GM19324 (cell line): ENCODE data around the gene FOXE3.

Source experiments
- ATAC-seq: cut with Tn5 transposase; IDR thresholded peaks from one replicate; pipeline ENCODE4 v1.9.1; 2021; ENCODE audit warnings: mild to moderate bottlenecking, moderate library complexity; ENCODE audit not compliant: unreplicated experiment, low FRiP score

Gene FOXE3

GRCh38 chr1:47433477-47434050 is 17.5 kb downstream of the FOXE3 start:
- no peak for ATAC-seq

GRCh38 chr1:47434051-47434842 is 18.2 kb downstream of the FOXE3 start:
- ATAC-seq: no peak

GRCh38 chr1:47435506-47436303 is 19.6 kb downstream of the FOXE3 start:
- no peak for ATAC-seq

GRCh38 chr1:47436304-47436978 is 20.4 kb downstream of the FOXE3 start:
- no peak for ATAC-seq

- ATAC-seq: peak; percentile 22
Observed at GRCh38 chr1:47436979-47437446, 20.9 kb downstream of the FOXE3 start.

- peak; percentile 89 for ATAC-seq
Observed at GRCh38 chr1:47437447-47438164, 21.5 kb downstream of the FOXE3 start, which contains the start of gene FOXD2. Gene FOXD2, plus strand, starts transcription at chr1:47438044. Its CDS starts 92 bp downstream, at chr1:47438136.

- ATAC-seq: no peak
Observed at GRCh38 chr1:47438165-47439016, 22.3 kb downstream of the FOXE3 start.

GRCh38 chr1:47439017-47439818 is 23.1 kb downstream of the FOXE3 start:
- ATAC-seq: no peak

GRCh38 chr1:47439819-47440598 is 23.9 kb downstream of the FOXE3 start:
- no peak for ATAC-seq

GRCh38 chr1:47440599-47441081 is 24.6 kb downstream of the FOXE3 start:
- ATAC-seq: no peak

GRCh38 chr1:47441450-47442106 is 25.5 kb downstream of the FOXE3 start:
- no peak for ATAC-seq

GRCh38 chr1:47442202-47442601 is 26.1 kb downstream of the FOXE3 start:
- ATAC-seq: no peak

GRCh38 chr1:47442842-47443529 is 26.9 kb downstream of the FOXE3 start:
- ATAC-seq: no peak

GRCh38 chr1:47443530-47444296 is 27.6 kb downstream of the FOXE3 start:
- ATAC-seq: no peak

GRCh38 chr1:47444297-47444561 is 28.1 kb downstream of the FOXE3 start:
- no peak for ATAC-seq
